ENCODE data around the gene LCAT.

Gene LCAT, protein sequence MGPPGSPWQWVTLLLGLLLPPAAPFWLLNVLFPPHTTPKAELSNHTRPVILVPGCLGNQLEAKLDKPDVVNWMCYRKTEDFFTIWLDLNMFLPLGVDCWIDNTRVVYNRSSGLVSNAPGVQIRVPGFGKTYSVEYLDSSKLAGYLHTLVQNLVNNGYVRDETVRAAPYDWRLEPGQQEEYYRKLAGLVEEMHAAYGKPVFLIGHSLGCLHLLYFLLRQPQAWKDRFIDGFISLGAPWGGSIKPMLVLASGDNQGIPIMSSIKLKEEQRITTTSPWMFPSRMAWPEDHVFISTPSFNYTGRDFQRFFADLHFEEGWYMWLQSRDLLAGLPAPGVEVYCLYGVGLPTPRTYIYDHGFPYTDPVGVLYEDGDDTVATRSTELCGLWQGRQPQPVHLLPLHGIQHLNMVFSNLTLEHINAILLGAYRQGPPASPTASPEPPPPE

GRCh38 chr16:67943619-67944504 is at the start of gene LCAT:
LCAT (minus strand) TSS chr16:67944120; CDS start chr16:67944101, 19 bp downstream.
- H3K4me1 Mint-ChIP-seq, result peaks cover 27% of the 10 kb centered on the region
- H3K27ac Mint-ChIP-seq, result no peak within 1 kb of the TSS
- ATAC-seq, result no peak
- H3K9me3 Mint-ChIP-seq, result no peaks in the 10 kb centered on the region
- peaks cover 32% of the 10 kb centered on the region for H3K36me3 Mint-ChIP-seq
- H3K27me3 Mint-ChIP-seq, result no peaks in the 10 kb centered on the region
- H3K4me3 Mint-ChIP-seq, result no peak within 1 kb of the TSS

- peak overlapping the region; percentile 67 for H3K4me3 Mint-ChIP-seq
- peak; percentile 92 for ATAC-seq
- no peaks in the 10 kb centered on the region for H3K27me3 Mint-ChIP-seq
- H3K9me3 Mint-ChIP-seq, result no peaks in the 10 kb centered on the region
- H3K36me3 Mint-ChIP-seq, result no peaks in the 10 kb centered on the region
- peak overlapping the region; percentile 93 for H3K27ac Mint-ChIP-seq
- H3K4me1 Mint-ChIP-seq, result peaks cover 64% of the 10 kb centered on the region
Observed at GRCh38 chr16:67993207-67994039, 49.5 kb upstream of the LCAT start.

DNA sequence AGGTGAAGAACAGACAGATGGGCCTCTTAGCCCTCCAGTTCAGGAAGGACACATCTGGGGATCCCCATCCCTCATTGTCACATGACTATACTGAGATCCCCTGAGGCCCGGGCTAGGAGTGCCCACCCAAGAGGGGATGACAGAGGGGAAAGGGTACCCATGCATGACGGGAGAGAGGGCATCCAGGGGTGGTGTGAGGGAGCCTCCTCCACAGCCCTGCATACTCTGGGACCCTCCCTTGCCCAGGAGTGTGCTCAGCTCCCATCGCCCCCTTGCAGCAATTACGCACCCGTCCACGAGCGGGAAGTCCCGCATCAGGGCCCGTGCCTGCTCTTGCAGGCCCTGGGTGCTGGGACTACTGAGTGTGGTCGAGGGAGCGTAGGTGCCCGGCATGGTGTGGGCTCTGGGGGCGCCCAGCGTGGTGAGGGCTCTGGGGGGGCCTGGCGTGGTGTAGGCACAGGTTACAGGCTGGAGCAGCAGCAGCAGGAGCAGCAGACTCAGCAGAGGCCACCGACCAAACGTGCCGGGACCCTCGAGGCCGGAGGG is 48.8 kb upstream of the LCAT start:
- ATAC-seq, result peak; percentile 24
- peaks cover 67% of the 10 kb centered on the region for H3K4me1 Mint-ChIP-seq

GRCh38 chr16:67990018-67990386 is 46.1 kb upstream of the LCAT start:
- peaks cover 60% of the 10 kb centered on the region for H3K4me1 Mint-ChIP-seq
- H3K4me3 Mint-ChIP-seq, result no peak overlapping the region
- H3K27me3 Mint-ChIP-seq, result no peaks in the 10 kb centered on the region
- H3K9me3 Mint-ChIP-seq, result no peaks in the 10 kb centered on the region
- H3K36me3 Mint-ChIP-seq, result no peaks in the 10 kb centered on the region
- ATAC-seq, result no peak
- peak overlapping the region; percentile 59 for H3K27ac Mint-ChIP-seq

More for the DNA sequence above, 48.8 kb upstream of the LCAT start:
- Mint-ChIP-seq H3K27me3 (no peaks in the 10 kb centered on the region), H3K4me3 (peak overlapping the region; percentile 67), H3K27ac (peak overlapping the region; percentile 93), H3K36me3 (no peaks in the 10 kb centered on the region), H3K9me3 (no peaks in the 10 kb centered on the region)

GRCh38 chr16:67989322-67990017 is 45.5 kb upstream of the LCAT start:
- peak; percentile 56 for ATAC-seq
- H3K9me3 Mint-ChIP-seq, result no peaks in the 10 kb centered on the region
- H3K4me3 Mint-ChIP-seq, result no peak overlapping the region
- H3K4me1 Mint-ChIP-seq, result peaks cover 61% of the 10 kb centered on the region
- peak overlapping the region; percentile 59 for H3K27ac Mint-ChIP-seq
- no peaks in the 10 kb centered on the region for H3K36me3 Mint-ChIP-seq
- no peaks in the 10 kb centered on the region for H3K27me3 Mint-ChIP-seq

GRCh38 chr16:67988675-67989074 is 44.8 kb upstream of the LCAT start:
- Mint-ChIP-seq H3K27me3 (no peaks in the 10 kb centered on the region), H3K4me3 (no peak overlapping the region), H3K4me1 (peaks cover 64% of the 10 kb centered on the region), H3K27ac (peak overlapping the region; percentile 59), H3K36me3 (no peaks in the 10 kb centered on the region), H3K9me3 (no peaks in the 10 kb centered on the region)
- no peak for ATAC-seq

DNA sequence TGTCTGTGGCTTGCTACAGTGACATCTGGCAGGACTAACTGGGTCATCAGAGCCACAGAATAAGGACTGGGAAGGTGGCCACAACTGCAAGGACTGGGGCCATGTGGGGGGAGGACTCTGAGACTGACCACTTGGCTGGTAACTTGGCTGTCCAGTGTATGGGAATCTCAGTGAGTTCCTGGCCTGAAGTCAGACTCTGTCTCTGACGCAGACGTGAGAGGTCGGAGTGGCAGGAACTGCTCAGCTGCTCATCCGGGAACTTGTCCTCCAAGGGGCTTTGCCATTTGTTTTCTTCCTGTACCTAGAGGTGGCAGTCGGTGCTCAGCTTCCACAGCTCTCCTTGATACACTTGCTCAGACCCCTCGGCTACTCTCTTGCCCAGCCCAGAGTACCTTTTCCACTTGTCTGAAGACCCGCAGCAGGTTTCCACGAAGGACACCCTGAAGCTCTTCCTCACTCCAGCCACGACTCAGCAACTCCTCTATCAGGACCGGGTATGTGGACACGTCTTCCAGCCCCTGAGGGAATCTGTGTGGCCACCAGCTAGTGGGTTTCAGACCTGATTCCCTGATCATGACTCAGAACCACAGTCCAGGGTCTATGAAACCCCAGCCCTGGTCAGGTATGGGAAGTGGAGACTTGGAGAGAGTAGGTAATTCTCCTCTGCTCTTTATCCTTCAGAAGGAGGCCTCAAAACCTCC is 43.7 kb upstream of the LCAT start:
- no peak for ATAC-seq
- no peak overlapping the region for H3K4me3 Mint-ChIP-seq
- H3K9me3 Mint-ChIP-seq, result no peaks in the 10 kb centered on the region
- peaks cover 62% of the 10 kb centered on the region for H3K4me1 Mint-ChIP-seq
- H3K27me3 Mint-ChIP-seq, result no peaks in the 10 kb centered on the region
- H3K36me3 Mint-ChIP-seq, result no peaks in the 10 kb centered on the region
- peak overlapping the region; percentile 59 for H3K27ac Mint-ChIP-seq

GRCh38 chr16:67986949-67987348 is 43.0 kb upstream of the LCAT start:
- Mint-ChIP-seq H3K36me3 (no peaks in the 10 kb centered on the region), H3K4me3 (no peak overlapping the region), H3K27ac (peak overlapping the region; percentile 59), H3K27me3 (no peaks in the 10 kb centered on the region), H3K4me1 (peaks cover 61% of the 10 kb centered on the region), H3K9me3 (no peaks in the 10 kb centered on the region)
- no peak for ATAC-seq

- Mint-ChIP-seq H3K36me3 (no peaks in the 10 kb centered on the region), H3K4me3 (no peak overlapping the region), H3K27me3 (no peaks in the 10 kb centered on the region), H3K9me3 (no peaks in the 10 kb centered on the region), H3K27ac (peak overlapping the region; percentile 80), H3K4me1 (peaks cover 35% of the 10 kb centered on the region)
- ATAC-seq, result no peak
Observed at GRCh38 chr16:67982011-67982696, 38.2 kb upstream of the LCAT start.

DNA sequence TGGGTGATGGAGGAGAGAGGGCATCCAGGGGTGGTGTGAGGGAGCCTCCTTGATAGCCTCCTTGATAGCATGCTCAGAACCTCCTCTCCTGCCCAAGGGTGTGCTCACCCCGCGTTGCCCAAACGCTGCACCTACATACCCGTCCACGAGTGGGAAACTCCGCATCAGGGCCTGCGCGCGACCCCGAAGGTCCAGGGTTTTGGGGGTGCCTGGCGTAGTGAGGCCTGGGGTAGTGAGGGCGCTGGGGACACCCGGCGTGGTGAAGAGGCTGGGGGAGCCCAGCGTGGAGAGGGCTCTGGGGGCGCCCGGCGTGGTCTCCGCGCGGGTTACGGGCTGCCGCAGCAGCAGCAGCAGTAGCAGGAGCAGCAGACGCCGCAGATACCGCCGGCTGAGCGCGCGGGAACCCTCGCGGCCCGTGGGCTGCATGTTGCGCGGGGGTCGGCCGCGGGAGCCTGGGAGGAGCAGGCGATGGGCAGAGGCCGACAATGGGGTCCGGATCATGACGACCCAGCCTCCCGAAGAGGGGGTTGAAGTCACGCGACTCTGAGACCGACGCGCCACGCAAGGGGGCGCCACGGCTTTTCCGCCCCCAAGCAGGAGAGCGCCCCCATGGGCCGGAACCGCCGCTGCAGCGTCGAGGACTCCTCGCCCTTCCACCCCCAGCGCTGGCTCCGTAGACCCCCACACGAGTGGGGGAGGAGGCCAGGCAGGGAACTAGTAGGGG is 36.2 kb upstream of the LCAT start, which contains the start of gene DPEP3:
TSS of gene DPEP3 (minus strand) at position 545 of the 724 bp plus-strand sequence. CDS start at position 426, 119 bp downstream.
- Mint-ChIP-seq H3K27ac (peak within 1 kb of the TSS; percentile 18), H3K9me3 (no peaks in the 10 kb centered on the region), H3K36me3 (no peaks in the 10 kb centered on the region), H3K27me3 (no peaks in the 10 kb centered on the region), H3K4me1 (peaks cover 49% of the 10 kb centered on the region), H3K4me3 (no peak within 1 kb of the TSS)
- no peak for ATAC-seq

GRCh38 chr16:67977469-67978227 is 33.7 kb upstream of the LCAT start:
- Mint-ChIP-seq H3K36me3 (no peaks in the 10 kb centered on the region), H3K9me3 (no peaks in the 10 kb centered on the region), H3K27me3 (no peaks in the 10 kb centered on the region), H3K4me3 (no peak overlapping the region), H3K4me1 (peaks cover 27% of the 10 kb centered on the region), H3K27ac (no peak overlapping the region)
- no peak for ATAC-seq

DNA sequence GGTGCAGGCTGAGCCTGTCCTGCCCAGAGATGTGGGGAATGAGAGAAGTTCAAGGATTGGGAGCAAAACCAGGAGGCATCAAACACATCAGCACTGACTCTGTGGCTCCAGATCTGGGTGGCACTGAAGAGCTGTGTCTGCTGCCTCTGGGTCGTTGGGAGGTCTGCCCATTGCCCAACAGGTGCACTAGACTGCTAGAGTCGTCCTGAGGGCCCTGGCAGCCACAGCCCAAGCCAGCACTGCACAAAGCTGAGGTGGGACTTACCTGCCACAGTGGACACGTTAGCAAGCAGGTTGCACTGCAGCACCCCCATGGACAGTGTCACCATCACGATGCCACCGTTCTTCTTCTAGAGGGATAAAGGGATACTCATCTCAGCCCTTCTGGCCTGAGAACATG is 33.1 kb upstream of the LCAT start:
- Mint-ChIP-seq H3K9me3 (no peaks in the 10 kb centered on the region), H3K36me3 (no peaks in the 10 kb centered on the region), H3K4me3 (no peak overlapping the region), H3K4me1 (peaks cover 23% of the 10 kb centered on the region), H3K27me3 (no peaks in the 10 kb centered on the region), H3K27ac (peak overlapping the region; percentile 83)
- ATAC-seq, result no peak

All from stimulated activated memory B cell treated with anti-CD40 and anti-IgM and Interleukin-4, amounts not matched to agents 10 μg/mL and 1 μg/mL and 100 μg/mL, for 72 hours (primary cell).